HG02884 (cell line): Measurements from ENCODE around the gene CLEC16A.

ENCODE experiments used
- ATAC-seq: cut with Tn5 transposase; IDR thresholded peaks from one replicate; pipeline ENCODE4 v1.9.1; 2021; ENCODE audit warnings: mild to moderate bottlenecking, moderate library complexity; ENCODE audit not compliant: unreplicated experiment

Gene CLEC16A

DNA sequence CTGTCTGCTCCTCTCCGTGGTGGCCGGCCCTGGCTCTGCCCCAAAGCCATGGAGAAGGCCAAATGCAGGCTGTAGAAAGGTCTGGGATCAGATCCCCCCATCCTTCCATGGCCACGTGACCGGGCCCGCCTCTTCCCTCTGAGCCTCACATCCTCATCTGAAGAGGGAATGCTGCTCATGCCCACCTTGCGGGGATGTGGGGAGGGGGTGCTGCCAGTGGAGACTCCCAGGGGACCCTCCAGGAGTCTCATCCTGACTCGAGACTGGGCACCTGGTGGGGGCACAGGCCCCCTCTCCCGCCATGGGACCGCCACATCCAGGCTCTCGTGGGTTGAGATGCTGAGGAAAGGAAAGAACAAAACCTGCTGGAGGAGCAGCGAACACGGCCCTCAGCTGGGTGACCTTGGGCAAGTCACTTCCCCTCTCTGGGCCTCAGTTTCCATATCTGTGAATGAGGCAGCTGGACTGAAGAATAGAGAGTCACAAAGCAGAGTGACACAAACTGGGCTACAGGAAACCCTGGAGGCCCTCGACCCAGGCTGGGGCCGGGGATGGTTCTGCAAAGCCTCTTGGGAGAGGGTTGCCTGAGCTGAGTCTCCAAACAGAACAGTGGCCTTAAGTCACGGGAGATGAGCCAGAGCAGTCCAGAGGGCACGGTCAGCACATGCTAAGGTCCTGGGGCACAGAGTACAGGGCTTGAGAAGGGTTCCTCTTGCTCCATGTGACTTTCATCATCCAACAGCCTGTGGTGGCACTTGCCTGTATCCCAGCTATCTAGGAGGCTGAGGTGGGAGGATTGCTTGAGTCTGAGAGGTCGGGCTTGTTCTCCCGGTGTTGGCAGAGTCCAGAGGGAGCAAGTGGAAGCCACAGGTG lies 281.5 kb downstream of the CLEC16A start:
- no peak for ATAC-seq

DNA sequence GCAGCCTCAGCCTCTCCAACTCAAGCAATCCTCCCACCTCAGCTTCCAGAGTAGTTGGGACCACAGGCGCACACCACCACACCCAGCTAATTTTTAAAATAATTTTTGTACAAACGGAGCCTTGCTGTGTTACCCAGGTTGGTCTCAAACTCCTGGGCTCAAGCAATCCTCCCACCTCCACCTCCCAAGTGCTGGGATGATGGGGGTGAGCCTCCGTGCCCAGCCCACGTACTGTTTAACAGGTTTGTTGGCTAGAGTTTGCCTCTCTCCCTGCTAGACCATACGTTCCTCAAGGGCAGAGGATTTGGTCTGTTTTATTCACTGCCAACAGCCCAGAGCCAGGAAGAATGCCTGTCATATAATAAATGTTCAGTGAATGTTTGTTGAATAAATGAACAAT lies 285.1 kb downstream of the CLEC16A start:
- ATAC-seq, result no peak

DNA sequence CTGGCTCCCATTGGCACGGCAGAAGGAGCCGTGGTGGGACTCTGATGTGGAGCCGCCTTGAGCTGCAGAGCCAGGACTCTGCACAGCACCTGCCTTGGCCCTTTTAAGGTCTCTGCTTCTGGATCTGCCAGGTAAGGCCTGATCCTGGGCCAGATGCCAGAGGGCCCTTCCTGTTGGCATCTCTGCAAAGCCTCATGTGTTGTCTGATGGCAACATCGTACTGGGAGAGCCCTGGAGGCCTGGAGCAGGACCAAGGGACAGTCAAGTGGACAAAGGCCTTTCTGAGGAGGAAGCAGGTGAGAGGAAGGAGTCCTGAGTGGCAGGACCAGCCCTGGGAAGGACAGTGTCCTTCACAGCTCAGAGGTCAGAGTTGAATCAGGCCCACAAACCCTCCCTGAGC lies 285.5 kb downstream of the CLEC16A start:
- ATAC-seq, result no peak

DNA sequence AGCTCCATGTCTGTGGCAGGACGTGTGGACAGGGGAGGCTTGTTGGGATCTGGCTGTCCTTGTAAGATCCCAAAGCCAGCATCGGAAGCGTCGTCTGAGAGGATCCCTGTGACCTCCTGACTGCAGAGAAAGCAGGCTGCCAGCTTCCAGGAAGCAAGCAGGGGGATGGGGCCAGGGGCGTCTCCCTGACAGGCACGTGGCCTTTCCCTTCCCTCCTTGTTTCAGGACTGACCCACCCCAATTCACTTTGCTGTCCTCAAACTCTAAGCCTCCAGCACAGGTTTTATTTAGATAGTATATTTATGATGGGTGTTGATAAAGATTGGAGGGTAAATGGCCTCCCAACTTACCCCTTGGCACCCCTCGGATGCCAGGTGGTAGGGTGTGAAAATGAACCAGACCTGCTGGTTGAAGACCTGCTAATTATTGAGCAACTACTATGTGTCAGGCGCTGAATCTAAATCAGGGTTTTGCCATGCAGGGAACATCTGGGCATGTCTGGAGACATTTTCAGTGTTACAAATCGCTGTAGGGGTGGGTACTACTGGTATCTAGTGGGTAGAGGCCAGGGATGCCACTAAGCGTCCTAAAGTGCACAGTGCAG lies 287.1 kb downstream of the CLEC16A start:
- ATAC-seq, result no peak
